ENCODE data around the gene ARHGEF7. TPM values are rescaled to one million over a fixed set of nuclear protein-coding genes. Genes with fewer than 3 reads are reported as not detected.

ARHGEF7 gene
- total RNA-seq, 2 donors from 2014 or later: 34.8 to 45.5 TPM

DNA sequence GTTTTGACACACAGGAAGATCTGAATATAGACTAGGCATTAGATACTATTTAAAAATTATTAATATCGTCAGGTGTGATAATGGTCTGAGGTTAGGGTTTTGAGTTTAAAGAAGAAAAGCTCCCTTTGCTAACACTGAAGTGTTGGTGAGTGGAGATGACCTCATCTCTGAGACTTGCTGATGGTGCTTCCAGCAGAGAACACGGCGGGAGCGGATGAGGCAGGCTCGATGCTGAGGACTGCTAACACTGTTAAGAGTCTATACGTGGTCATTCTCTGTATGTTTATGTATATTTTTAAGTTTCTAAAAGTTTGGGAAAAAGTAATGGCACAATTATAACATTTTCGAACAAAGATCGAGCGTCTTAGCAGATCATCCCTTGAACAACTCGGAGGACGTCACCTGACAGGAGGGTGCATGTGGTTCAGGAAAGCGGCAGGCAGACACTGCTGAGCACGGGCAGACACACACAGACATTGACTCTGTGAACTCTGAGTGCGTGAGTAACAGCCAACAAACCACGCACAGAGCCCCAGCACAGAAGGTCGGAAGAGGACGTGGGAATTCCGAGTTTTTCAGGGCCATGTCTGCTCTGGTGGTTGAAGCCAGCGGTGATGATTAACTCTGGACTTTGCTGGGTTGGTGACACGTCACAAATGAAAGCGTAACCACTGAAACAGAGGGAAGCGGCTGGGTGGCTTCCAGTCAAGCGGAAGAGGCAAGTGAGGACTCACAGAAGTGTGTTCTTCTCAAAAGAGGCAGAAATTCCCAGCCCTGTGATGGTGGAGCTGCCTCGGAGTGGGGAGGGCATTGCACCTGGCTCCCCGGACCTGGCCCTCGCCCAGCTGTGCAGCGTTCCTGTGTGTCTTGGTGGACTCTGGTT lies 113.4 kb downstream of the ARHGEF7 start:
- ATAC-seq (no peak), DNase-seq (no peak)
- intact Hi-C loops (cut with DNase I): loop anchor here in 1 of 2 donors (10.0 kb wide), 1 partner anchor 56 kb away; no protein-coding TSS in a partner anchor

DNA sequence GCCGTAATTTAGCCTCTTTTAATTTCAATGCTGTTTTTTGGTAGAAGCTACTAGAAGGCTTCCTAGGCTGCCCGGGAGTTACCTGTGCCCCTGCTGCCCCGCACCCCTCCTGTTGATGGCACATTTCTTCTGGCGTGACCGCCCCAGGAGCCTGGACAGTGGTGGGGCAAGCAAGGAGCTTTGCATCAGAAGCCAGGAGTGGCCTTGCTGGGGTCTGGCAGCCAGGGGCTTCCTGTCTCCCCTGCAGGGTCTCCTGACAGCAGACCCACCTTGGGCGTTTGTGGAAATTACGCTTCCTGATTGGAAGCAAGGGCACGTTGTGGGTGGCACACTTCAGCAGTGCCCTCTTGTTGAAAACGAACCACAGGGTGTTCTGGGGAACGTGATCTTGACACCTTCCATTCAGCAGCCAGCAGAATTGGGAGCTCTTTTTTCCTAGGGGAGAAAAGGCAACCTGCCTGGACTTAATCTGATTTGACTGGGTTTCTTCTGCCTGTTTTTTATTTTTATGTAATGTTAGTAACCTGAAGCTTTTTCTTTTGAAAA lies 115.3 kb downstream of the ARHGEF7 start:
- intact Hi-C loops (cut with DNase I): no loop called here
- DNase-seq: no peak
- peak in 1 of 2 donors; percentile 56 for ATAC-seq

DNA sequence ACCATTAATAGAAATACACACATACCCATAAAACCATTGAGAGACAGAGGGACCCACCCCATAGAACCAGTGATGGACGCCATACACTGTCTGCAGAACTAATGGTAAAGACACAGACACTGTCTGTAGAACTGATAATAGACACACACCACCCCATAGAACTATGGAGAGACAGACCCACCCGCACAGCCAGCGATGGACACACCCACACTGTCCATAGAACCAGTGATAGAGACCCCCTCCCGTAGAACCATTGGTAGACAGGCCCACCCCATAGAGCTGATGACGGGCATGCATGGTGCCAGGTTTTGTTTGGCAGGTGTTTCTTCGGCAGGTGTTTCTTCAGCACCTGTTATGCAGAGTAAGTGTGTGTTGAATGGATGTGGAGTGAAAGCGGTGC lies 117.1 kb downstream of the ARHGEF7 start:
- DNase-seq (no peak), ATAC-seq (no peak)
- intact Hi-C loops (cut with DNase I): no loop called here

DNA sequence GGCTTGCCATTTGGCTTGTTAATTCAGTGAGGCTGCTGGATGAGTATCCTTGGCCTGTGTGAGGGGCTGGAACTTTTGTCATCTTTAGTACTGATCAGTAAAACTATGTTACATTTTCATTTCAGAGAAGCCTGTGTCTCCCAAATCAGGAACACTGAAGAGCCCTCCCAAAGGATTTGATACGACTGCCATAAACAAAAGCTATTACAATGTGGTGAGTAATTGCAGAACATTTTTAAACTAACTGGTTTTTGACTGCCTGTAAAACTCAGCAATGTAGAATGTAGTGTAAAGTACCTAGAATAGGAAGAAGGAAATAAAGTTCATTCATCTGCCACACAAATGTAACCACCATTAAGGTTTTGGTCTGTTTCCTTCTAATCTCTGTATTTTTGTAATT lies 118.0 kb downstream of the ARHGEF7 start:
- intact Hi-C loops (cut with DNase I): no loop called here
- DNase-seq: no peak
- ATAC-seq: no peak

DNA sequence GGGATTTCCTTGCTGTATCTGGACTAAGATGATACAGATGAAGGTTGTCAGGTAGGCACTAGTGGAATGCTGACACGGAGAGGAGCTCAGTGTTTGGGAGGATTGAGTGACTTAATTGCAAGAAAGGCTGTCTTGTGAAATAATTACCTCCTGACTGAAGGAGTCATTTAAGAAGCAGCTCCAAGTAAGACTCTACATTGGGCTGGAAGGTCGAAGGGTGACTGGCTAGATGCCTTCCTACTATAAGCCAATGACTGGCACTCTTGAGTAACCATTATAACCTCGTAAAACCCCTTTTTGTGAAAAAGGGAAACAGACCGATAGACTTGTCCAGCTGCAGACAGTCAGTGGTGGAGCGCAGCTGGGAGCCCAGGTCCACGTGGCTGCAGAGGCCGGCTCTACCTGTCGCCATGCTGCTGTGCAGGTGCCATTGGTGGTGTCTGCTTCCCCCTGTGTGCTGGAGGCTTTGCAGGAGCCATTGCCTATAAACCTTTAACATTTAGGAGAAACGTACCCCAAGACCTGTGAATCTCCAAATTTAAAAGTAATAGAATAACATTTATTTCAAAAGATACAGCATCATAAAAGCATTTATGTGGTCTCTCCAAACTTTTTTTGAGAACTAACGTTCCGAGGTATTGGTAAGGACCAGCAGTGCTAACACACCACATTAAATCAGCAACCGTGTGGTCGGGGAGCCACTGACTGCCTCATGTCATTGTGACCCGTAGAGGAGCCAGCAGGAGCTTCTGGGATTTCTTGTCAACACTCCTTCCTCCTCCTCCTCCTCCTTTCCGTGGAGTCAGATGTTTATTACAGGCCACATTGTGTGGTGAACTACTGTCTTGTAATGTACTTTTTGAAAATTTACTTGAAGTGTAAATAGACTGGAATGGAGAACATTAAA lies 124.9 kb downstream of the ARHGEF7 start:
- intact Hi-C loops (cut with DNase I): no loop called here
- ATAC-seq (no peak), DNase-seq (no peak)

DNA sequence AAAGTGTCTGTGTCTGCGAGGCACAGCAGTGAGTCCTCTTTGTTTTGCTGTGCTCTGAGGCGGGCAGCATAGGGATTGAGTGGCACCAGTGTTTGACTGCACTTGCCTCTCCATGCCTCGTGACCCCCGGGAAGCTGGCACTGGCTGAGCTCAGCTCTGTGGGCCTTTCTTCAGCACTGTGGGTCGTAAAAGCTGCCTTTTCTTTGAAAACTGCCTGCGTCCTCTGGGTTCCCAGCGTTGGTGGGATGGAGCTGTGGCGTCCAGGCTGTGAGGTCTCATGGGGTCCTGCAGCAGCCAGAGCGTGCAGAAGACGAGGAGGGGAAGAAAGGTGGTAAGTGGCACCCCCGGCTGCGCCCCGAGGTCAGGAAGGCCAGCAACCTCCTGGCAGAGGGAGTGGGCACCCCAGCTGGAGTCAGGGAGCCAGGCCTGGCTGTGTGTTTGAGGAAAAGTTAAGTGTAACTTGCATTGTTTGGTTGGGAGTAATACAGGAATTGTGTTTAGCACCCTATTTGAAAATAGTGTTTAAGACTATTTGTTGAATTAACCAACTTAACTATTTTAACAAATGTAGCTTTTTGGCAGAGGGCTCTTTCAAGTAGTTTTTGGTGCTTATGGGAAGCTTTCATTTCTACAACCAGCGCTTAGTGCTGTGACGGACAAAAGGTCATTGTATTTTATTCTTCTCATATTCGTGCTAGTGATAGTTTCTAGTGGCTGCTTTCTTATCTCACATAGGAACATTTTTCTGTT lies 126.1 kb downstream of the ARHGEF7 start:
- intact Hi-C loops (cut with DNase I): no loop called here
- DNase-seq (no peak), ATAC-seq (no peak)

DNA sequence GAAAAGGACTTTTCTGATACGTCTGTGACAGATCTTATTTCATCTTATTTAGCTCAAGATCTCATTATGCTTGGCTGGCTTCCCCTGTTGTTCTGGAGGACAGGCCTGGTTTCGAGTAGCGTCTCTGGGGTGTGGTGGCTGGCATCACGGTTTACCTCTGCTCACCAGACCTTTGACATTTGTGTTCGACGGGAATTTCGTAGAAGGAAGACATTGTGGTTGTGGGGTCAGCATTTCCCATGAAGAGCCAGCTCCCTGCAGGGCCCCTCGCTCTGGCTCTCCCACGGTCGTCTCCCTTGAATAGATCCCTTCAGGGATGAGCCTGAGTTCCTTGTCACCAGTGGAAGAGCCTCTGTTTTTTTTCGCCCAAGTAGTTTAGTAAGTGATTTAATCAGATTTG lies 126.8 kb downstream of the ARHGEF7 start:
- DNase-seq (no peak), ATAC-seq (no peak)
- intact Hi-C loops (cut with DNase I): no loop called here

DNA sequence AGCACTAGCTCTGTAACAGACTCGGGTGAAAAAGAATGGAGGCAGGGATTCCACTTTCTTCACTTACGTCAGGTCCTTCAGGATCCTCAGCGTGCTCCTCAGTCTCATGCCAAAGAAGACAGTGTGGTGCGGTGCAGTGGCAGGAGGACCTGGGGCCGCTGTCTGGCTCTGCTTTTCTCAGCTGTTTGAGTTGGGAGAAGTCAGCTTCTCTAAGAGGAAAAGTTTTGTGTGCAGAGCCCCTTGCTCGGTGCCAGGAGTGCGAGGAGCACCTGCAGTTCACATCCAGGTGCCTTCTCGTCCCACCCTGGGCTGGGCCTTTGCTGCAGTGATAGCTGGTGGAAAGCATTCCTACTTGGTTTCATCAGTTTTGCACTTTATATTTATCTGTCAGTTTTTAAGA lies 127.5 kb downstream of the ARHGEF7 start:
- DNase-seq (no peak), ATAC-seq (no peak)
- intact Hi-C loops (cut with DNase I): no loop called here

DNA sequence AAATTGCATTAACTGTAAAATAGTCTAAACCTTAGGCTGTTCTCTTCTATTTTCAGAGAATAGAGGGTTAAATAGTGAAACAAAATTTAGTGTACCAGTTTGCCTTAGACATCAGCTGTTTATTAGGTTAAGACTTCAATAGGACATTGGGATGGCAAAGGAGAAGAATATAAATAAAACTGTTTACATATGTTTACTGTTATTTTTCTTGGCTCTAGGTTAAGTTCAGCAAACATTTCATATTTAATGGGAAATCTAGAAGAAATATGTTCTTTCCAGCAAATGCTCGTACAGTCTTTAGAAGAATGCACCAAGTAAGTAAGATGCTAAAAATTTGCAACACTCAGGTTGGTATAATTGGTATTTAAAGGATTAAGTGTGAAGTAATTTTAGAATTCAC lies 128.9 kb downstream of the ARHGEF7 start:
- DNase-seq: no peak

DNA sequence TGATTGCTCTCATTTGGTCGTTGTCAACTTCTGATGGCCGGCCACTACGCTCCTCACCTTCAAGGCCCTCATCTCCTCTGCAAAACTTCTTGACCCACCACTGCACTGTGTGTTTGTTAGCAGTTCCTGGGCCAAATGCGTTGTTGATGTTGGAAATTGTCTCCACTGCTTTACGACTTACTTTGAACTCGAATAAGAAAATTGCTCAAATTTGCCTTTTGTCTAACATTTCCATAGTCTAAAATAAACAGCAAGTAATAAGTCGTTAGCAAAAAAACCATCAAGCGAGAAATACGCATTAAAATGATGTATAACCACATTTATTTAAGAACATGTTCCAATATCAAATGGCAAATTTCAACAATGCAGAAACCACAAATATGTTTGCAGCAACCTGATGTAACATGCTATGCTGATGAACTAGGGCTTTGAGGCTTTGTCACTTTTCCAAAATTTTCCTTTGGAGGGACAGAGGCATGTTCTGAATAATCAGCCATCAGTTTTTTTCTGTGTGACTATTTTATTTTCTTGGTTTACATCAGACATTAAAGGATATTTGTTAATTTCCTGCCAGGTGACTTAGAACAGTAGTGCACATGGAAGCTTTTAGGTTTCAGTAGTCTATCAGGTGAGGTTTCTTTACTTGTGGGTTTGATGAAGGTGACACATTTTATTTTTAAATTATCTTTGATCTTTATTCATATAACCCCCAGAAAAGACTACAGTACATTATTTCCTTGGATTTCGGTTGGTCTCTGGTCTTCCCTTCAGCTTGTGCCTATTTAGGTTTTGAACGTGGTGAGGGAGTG lies 130.7 kb downstream of the ARHGEF7 start:
- DNase-seq (no peak), ATAC-seq (no peak)
- intact Hi-C loops (cut with DNase I): loop anchor here in 1 of 2 donors (5.0 kb wide), 1 partner anchor 37 kb away; no protein-coding TSS in a partner anchor

More for the DNA sequence above, 128.9 kb downstream of the ARHGEF7 start:
- no peak for ATAC-seq
- intact Hi-C loops (cut with DNase I): no loop called here

DNA sequence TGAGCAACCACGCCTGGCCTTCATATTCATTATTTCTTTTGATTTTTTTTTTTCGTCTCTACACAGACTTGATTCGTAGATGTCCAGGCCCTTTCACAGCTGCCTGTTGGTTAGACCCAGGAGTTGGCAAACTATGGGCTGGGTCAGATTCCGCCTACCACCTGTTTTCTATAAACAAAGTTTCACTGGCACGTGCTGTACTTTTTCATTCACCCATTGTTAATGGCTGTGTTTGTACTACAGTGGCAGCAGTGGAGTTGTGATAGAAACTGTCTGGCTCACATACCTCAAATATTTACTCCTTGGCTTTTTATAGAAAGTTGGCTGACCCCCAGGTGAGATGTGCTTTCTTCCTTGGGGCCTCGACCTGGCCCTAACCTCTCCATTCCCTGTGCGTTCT lies 132.4 kb downstream of the ARHGEF7 start:
- intact Hi-C loops (cut with DNase I): loop anchor here in 1 of 2 donors (5.0 kb wide), 1 partner anchor 35 kb away; no protein-coding TSS in a partner anchor
- no peak for DNase-seq
- ATAC-seq: peak; percentile 51 to 55

DNA sequence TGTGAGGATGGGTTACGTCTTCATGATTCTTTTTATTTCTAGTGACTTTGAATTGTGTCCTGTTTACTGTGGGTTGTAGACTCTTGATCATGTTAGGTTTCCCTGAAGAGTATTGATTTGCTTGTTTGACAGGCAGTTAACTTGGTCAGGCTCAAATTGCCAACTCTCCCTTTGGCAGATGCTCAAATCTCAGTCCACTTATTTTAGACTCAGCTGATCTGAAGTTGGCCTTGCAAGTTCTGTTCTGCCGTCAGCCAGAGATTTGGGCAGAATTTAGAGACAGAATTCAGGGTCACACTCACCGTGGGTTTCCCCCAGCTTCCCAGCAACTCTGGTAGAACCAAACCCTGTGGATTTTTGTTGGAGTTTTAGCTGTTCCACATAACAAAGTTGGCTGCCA lies 133.7 kb downstream of the ARHGEF7 start:
- intact Hi-C loops (cut with DNase I): loop anchor here in 1 of 2 donors (5.0 kb wide), 1 partner anchor 33 kb away; no protein-coding TSS in a partner anchor
- ATAC-seq: peak; percentile 7 to 27
- no peak for DNase-seq

DNA sequence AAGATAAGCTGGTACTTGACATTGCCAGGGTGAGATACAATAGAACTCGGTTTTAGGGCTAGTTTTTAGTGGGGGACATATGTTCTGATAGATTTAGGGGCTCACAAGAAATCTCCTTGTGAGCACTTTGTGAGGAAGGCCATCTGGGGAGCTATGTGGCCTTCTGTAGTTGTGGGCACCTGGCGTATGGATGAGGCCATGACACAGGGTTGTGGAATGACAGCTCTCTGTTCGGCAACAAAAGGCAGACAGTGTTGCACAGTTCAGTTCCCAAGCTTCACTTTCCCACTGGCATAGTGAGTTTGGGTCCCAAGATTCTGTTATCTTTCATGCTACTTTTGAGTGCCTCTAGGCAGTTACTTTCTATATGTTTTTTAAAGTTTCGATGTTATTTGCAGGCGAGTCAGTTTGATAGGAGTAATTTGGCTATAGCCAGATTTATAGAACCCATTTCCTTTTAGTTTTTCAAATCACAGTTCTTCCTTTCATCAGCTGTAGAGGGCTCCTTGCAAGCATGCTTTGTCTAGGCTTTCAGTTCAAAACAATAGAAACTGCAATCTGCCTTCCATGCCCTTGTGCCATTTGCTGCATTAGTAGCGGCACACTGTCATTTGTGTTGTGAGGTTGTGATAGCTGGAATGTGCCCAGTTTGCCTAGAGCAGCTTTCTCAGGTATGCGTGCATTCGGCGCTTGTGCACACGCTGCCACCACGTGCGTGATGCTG lies 134.7 kb downstream of the ARHGEF7 start:
- DNase-seq: no peak
- ATAC-seq: peak; percentile 8 to 28
- intact Hi-C loops (cut with DNase I): loop anchor here in 1 of 2 donors (5.0 kb wide), 1 partner anchor 33 kb away; no protein-coding TSS in a partner anchor

DNA sequence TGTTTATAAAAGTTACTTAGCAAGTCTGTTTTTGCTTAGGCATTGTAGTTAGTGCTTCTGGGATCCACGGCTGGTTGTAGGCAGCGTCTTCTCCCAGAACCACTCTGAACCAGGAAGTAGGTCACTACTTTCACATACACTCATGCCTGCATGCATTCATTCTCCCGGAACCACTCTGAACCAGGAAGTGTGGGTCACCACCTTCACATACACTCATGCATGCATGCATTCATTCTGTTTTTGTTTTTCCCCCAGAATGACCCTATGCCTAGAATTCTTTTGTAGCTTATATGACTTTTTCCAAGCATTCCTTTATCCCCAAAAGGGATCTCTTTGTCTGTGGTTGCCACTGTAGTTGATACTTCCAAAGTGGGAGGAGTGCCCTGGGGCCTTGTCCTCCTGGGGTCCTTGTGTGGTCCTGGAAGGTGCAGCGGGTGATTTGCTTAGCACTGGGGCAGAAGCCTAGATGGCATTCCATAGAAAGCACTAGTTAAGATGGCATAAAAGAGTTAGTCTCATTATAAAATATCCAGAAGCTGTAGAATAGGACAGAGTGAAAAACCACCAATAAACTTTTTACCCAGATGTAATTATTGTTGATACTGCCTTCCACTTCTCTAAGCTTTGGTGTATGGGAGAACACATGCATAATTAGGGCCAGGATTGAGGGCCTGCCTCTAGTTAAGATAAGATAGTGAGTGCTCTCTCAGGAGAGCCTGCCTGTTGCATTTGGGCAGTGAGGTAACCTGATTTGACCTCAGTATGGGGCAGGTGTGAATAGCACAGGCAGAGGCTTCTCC lies 136.7 kb downstream of the ARHGEF7 start:
- ATAC-seq (peak in 1 of 2 donors; percentile 74), DNase-seq (no peak)
- intact Hi-C loops (cut with DNase I): no loop called here

DNA sequence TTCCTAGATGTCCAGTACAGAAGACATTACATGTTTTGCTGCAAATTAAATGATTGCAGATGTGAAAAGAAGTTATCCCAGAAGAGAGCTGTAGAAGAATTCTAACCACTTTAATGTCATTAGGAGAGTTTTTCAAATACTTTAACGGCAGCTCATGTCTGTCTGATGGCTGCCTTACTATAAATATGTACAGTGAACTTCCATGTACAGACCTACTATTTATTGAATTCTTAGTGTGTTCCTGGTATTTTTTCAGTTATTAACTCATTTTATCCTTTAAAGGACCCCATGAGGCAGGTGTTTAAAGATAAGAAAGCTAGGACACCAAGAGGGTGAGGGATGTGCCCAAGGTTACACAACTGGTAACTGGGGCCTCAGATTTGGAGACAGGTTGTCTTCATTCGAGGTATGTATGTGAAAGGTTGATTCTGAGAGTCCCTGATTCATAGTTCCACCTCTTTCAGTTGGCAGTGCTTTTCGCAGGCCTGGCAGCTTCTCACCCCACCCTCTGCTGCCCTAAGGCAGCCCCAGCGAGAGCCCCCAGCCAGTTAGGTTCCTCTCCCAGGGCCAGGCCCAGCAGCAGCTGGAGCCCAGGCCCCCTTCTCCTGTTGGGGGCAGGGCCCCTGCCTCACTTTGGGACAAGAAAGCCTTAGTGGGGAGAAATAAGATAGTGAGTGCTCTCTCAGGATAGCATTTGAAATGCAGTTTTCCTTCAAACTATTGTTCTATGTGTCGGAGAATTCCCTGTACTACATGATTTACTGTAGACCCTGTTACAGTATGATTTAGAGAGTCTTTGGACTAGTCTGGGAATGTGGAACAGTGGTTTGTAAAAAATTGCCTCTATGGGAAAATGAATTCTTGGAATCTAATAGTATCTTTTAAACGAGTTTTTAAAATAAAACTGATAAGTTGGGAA lies 137.6 kb downstream of the ARHGEF7 start:
- DNase-seq (no peak), ATAC-seq (peak; percentile 34 to 68)
- intact Hi-C loops (cut with DNase I): no loop called here
